ENCODE data around the gene CCL11.

Gene CCL11

DNA sequence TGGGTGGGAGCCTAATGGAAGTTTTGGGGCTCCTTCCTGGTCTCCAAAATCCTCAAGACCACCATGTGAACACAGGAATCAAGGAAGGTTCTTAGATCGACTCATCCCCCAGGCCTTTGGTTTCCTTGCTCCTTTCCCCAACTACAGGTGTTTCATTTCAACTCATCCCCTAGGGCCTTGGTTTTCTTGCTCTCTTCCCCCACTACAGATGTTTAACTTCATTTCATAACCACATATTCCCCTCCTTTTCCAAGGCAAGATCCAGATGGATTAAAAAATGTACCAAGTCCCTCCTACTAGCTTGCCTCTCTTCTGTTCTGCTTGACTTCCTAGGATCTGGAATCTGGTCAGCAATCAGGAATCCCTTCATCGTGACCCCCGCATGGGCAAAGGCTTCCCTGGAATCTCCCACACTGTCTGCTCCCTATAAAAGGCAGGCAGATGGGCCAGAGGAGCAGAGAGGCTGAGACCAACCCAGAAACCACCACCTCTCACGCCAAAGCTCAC lies at the start of gene CCL11:
TSS of gene CCL11 (plus strand) at position 457 of the 507 bp plus-strand sequence. CDS start 67 bp downstream, outside the sequence.
- no peak within 1 kb of the TSS for H3K4me3 ChIP-seq (ENCODE audit: low read length)
- no peak for TF ChIP-seq ZNF274 (IDR thresholded peaks at IDR 0.05; ENCODE audit: low read depth, low read length)

DNA sequence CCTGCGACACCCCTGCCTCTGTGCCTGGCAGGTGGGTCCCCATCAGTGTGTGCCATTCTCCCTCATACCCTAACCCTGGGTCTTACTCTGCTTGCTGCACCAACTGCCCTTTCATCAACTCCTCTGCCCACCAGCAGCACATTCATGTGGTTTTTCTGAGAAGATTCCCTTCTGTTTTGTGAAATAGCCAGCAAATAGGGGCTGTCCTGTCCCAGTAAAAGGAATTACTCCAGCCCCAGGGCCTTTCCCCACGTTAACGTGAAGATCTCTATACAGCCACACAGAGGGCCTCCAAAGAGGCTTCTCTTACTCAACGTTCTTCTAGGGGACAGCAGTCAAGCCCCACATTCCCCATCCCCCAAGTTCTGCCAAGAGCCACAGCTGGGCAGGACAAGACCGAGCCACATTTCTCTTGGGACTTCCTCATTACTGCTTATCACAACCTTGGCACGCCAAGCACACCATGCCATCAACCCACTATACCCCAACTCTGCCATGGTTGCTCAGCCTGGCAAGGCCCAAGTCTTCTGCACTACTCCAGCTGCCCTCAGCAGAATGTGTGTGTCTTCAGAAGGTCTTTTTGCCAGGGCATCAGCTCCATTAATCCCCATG lies 49.2 kb upstream of the CCL11 start:
- no peak for TF ChIP-seq ZNF274 (IDR thresholded peaks at IDR 0.05; ENCODE audit: low read depth, low read length)
- H3K4me3 ChIP-seq (ENCODE audit: low read length) = no peak overlapping the region

DNA sequence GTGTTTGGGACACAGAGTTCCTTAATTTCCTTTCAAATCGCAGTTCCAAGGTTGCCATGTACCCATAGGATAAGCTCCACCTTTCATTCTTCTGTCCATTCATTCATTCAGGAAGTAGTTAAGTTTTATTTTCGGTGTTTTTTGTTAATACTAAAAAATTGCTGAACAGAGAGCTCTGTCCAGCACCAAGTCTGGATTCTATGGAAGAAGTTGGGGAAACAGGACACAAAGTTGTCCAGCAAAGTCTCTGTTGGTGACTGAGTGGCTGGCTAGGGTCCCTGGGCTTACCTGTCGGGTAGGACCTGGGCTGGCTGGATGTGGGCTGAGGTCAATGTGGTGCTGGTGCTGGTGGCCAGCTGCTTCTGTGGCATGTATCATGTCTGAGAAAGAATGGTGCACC lies 48.1 kb upstream of the CCL11 start:
- TF ChIP-seq ZNF274 (IDR thresholded peaks at IDR 0.05; ENCODE audit: low read depth, low read length) = no peak
- H3K4me3 ChIP-seq (ENCODE audit: low read length) = no peak overlapping the region

DNA sequence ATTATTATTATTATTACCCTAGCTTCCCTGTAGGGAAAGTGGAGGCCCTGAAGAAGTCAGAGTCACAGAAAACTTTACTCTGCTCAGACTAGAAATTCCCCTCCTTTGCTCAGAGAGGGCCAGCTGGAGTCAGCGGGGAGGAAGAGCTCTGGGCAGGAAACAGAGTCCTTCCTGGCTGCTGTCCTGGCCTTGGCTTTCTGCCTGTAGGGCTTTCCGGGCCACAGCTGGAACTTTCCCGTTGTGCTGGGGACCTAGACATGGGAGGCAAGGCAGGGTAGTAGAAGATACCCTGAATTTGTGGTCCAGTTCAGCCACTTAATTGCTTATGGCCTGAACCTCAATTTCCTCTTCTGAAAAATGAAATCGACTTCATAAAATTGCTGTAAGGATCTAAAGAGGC lies 44.5 kb upstream of the CCL11 start:
- no peak for TF ChIP-seq ZNF274 (IDR thresholded peaks at IDR 0.05; ENCODE audit: low read depth, low read length)
- H3K4me3 ChIP-seq (ENCODE audit: low read length) = no peak overlapping the region

DNA sequence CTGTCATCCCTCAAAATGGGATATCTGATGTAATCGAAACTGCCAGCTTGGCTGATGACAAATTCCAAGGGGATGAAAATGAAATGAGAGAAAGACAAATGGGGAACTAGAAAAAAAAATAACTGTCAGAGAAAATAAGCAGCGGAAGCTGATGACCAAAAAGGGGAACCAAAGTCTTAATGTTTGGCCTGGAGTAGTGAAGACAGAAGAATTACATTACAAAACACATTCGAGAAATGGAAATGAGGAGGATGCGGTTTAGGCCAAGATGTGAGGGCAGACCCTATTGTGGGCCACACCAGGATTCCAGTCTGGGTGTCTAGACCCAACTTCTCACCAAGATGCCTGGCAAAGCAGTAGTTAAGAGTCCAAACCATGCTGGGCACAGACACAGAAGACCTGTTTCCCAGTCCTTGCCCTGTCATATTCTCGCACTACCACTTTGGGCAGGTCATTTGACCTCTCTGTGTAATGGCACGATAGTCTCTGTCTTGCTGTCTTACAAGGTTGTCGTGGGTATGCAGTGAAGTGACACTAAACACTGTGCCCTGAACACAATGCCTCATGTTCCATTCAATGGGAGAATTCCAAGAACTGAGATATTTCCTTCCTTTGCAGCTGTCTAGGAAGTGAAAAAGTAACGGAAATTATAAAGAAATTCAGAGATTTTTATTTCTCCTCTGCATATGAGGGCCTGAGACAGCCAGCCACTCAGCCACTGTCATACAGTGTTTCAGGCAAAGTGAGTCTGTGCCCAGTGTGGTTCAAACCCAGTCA lies 42.8 kb upstream of the CCL11 start:
- no peak for TF ChIP-seq ZNF274 (IDR thresholded peaks at IDR 0.05; ENCODE audit: low read depth, low read length)
- H3K4me3 ChIP-seq (ENCODE audit: low read length) = no peak overlapping the region

DNA sequence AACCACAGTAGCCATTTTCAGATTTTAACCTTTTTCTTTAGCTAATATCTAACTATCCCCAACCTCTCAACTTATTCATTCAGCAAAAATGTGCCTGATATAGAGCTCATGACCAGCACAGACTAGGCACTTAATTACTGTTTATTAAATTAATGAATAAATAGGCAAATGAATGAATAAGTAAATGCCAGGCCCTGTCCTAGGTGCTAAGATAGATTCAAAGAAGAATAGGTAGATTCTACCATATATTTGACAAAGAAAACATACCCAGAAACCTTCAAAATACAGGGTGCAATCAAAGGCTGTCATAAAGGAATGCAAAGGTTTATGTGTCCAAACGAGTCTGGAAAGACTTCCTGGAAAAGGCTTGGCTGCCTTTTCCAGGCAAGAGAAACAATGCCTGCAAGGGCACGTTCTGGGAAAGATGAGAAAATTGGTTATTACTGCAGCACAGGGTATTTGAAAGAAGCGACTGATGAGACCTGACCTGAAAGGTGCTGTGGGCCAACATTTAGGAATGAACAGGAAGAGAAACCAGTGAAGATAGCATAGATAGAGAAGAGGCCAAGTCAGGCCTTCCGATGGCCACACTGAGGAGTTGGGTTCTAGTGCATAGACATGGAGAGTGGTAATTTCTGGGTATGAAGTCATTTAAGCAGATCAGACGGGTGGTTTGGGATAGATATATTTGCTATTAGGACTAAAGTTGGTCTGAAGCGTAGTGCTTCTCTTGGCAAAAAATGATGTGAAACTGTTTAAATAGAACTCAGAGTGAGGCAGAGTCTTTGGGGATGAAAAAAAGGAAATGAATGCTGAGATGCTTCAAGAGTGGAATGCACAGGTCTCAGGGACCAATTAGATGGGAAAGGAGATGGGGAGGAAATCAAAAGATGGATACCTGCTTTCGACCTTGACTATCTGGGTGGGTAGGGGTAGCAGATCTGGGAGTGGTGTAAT lies 41.9 kb upstream of the CCL11 start:
- no peak for TF ChIP-seq ZNF274 (IDR thresholded peaks at IDR 0.05; ENCODE audit: low read depth, low read length)
- H3K4me3 ChIP-seq (ENCODE audit: low read length) = no peak overlapping the region

DNA sequence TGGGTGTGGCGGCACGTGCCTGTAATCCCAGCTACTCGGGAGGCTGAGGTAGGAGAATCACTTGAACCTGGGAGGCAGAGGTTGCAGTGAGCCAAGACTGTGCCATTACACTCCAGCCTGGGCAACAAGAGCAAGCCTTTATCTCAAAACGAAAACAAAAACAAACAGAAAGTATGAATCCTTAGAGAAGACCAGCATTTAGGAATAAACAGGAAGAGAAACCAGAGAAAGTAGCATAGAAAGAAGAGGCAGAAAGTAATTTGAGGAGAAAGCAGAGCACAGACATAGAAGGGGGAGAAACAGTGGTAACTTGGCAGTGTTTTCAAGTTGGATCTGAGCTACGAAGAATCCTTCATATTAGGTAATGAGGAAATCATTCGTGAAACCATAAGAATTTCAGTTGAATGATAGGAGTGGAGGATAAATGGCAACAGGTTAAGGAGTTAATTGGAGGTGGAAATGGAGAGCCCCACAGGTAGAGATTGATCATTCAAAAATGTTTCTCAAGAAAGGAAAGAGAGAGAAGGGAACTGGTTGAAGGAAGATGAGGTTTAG lies 40.1 kb upstream of the CCL11 start:
- no peak overlapping the region for H3K4me3 ChIP-seq (ENCODE audit: low read length)
- no peak for TF ChIP-seq ZNF274 (IDR thresholded peaks at IDR 0.05; ENCODE audit: low read depth, low read length)

DNA sequence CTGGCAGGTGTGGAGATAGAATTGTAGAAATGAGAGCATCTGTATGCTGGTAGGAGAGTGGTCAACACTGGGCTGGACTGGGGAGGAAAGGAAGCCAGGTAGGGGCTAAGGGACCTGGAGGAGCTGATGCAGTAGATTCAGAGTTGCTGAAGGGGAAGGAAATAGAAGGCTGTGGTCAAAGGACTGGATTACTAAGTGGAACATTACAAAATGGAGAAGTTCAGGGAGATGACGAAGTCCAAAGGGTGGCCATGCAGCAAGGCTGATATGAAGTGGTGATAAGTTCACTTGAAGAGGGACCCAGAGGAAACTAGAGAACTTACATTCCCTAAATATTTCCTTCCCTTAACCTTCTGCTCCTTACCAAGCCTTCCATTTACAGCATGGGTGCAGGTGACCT lies 39.1 kb upstream of the CCL11 start:
- no peak overlapping the region for H3K4me3 ChIP-seq (ENCODE audit: low read length)
- no peak for TF ChIP-seq ZNF274 (IDR thresholded peaks at IDR 0.05; ENCODE audit: low read depth, low read length)

DNA sequence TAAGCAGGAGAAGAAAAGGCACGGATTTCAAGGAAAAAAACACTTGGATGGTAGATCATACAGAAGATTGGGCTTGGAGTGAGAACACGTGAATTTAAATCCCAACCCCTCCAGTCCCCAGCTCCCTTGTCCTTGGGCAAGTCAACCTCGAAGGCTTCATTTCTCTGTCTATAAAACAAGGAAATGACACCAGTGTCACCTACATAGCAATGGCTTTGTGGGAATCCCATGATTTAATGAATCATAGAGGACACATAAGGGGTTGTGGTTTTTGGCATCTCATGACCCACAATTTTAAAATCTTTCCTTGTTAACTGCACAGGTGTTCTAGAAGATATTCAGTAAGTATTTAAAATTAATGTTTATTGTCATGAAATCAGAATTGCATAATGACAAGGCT lies 38.7 kb upstream of the CCL11 start:
- TF ChIP-seq ZNF274 (IDR thresholded peaks at IDR 0.05; ENCODE audit: low read depth, low read length) = no peak
- no peak overlapping the region for H3K4me3 ChIP-seq (ENCODE audit: low read length)

DNA sequence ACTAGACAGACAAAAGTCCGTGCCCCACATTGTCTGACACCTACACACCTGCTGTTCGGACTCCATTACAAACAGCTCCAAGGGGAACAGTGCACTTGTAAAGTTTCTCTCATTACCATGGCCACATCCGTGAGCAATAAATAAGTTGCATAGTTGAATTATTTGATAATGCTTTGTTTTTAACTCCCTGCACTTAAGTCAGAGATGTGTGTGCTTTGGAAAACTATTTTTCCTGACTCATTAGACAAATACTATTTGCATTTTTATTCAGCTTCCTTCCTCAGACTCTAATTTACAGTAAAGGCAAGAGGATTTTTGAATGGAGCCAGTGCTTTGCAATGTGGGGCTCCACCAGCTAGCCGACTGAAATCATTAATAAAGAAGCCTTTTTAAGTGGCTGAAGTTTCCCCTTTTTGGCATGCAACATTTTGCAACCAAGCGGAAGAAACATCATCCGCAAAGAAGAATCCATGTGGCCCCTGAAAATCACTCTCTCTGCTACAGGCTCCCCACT lies 37.0 kb upstream of the CCL11 start:
- TF ChIP-seq ZNF274 (IDR thresholded peaks at IDR 0.05; ENCODE audit: low read depth, low read length) = no peak
- H3K4me3 ChIP-seq (ENCODE audit: low read length) = no peak overlapping the region

DNA sequence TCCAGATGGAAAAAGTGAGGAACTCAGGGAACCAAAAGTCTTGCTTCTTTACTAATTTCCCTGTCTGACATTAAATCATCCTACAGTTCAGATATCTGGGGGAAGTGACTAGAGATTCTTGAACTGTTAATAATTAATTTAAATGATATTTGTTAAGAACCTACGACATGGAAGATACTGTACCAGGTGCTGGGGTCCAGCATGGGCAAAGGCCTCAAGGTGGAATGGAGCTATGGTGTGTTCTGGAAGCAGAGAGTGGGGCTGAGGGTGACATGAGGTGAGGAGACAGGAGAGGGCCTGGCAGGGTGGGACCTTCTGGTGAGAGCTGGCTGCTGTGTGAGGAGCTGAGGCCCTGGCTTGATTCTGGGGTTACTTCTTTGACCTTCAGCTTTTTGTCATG lies 36.5 kb upstream of the CCL11 start:
- no peak overlapping the region for H3K4me3 ChIP-seq (ENCODE audit: low read length)
- TF ChIP-seq ZNF274 (IDR thresholded peaks at IDR 0.05; ENCODE audit: low read depth, low read length) = no peak

DNA sequence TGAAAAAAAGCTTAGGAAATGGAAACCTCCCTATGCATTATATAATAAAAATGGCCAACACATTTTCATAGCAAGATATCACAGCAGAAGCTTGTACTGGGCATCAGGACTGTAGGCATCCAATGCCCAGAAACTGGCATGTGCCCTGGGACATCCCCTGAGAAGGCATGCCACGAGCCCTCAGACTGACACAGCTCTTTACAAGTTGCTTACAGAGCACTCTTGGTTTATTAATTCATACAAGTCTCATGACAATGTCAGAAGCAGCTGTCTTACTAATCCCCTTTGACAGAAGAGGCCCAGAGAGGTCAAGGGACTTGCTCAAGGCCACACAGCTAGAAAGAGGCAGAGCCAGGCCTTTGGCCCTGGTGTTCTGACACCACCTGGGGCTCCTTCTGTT lies 36.1 kb upstream of the CCL11 start:
- no peak for TF ChIP-seq ZNF274 (IDR thresholded peaks at IDR 0.05; ENCODE audit: low read depth, low read length)
- H3K4me3 ChIP-seq (ENCODE audit: low read length) = no peak overlapping the region

DNA sequence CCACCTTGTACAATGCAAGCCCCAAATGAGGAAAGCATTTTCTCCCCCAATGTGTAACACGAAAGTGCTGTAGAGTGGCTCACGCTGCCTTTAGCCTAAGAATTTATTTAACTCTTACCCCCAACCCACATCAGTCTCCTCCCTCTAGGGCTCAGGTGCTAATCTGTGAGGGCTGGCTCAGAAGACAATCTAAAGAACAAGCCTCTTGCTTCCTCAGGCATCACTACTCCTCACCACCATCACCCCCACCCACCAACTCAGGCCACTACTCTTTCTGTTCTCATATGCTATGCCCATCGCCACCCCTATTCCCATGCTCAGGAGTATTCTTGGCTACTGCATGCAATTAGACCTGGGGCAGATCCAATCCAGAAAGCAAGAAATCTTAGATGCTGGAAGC lies 34.4 kb upstream of the CCL11 start:
- no peak for TF ChIP-seq ZNF274 (IDR thresholded peaks at IDR 0.05; ENCODE audit: low read depth, low read length)

DNA sequence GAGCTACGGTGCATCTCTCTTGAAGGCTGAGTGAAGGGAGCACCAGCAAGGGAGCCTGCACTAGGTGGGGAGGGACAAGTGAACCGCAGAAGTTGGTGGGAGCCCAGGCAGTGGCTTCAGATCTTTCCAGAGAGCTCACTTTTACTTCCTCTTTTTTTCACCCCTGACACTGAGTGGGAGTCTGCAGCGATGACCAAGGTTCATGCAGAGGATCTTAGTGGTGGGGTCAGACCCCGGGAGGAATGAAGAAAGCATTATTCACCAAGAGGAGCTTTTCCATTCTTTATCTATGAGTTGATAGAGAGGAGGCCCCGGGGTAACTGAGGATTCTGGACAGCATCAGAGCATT lies 33.5 kb upstream of the CCL11 start:
- TF ChIP-seq ZNF274 (IDR thresholded peaks at IDR 0.05; ENCODE audit: low read depth, low read length) = no peak
- H3K4me3 ChIP-seq (ENCODE audit: low read length) = no peak overlapping the region

More for the DNA sequence above, 34.4 kb upstream of the CCL11 start:
- no peak overlapping the region for H3K4me3 ChIP-seq (ENCODE audit: low read length)
